Body of pancreas (tissue), 4 donors: ENCODE results near the gene ZCCHC2.

Experiments used
- CTCF ChIP-seq, 7 experiments: fragments of 450-650 bp in 4 of 7; fragments of 200-600 bp in 3 of 7; sonication (generic) in 3 of 7; IDR thresholded peaks; one replicate each; pipeline ENCODE4 v1.5.1; 2016 to 2019; ENCODE audit warnings: antibody characterized with exemption in 7 of 7
- POLR2A ChIP-seq, 3 donors: fragments of 450-650 bp; IDR thresholded peaks; one replicate each; pipeline ENCODE4 v1.6.1; 2016; ENCODE audit warnings: antibody characterized with exemption in 3 of 3, mild to moderate bottlenecking in 2 of 3

- TF ChIP-seq CTCF (IDR thresholded peaks at IDR 0.05) (no peak), POLR2A (IDR thresholded peaks at IDR 0.05) (no peak)
Measured at GRCh38 chr18:62564044-62564443, 41.2 kb downstream of the ZCCHC2 start.
